Peyer's patch (tissue), 4 donors: ENCODE measurements around the gene METTL1.

ENCODE experiments used
- CTCF ChIP-seq, 6 experiments: fragments of 450-650 bp in 4 of 6; fragments of 200-600 bp in 2 of 6; sonication (generic) in 1 of 6; IDR thresholded peaks; one replicate each; pipeline ENCODE4 v1.5.1; 2017 to 2019; ENCODE audit warnings: antibody characterized with exemption in 6 of 6, mild to moderate bottlenecking in 3 of 6, moderate library complexity in 1 of 6
- POLR2A ChIP-seq, 2 donors: fragments of 450-650 bp; IDR thresholded peaks; one replicate each; pipeline ENCODE4 v1.5.1; 2017; ENCODE audit warnings: antibody characterized with exemption in 2 of 2, mild to moderate bottlenecking in 2 of 2, moderate library complexity in 2 of 2

DNA sequence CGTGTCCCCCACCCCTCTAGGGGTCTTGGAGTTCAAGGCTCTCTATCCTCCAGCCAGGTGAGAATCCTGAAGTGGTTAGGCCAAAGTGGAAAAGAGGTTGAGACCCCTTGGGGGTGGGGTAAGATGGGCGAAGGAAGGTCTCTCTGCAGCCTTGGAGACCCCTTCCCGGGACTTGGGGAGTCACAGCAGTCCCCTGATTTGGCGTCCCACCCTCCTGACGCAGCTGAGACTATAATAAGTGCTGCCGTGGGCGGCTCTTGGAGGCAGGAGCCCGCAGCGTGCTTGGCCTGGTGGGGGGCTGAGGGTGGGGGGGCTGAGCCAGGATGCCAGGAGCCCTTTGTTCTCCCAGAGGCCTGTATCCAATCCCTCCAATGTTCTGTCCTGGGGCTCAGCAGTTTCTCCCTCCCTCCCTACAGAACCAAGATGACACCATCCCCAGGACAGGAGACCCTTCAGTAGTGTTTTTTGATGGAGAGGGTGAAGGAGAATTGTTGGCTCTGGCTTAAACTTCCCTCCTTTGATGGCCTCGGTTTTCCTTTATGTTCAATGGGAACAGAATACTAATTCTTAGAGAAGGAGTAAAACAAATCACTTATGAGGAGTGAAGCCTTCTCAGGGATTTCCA lies 31.9 kb downstream of the METTL1 start:
- TF ChIP-seq POLR2A (IDR thresholded peaks at IDR 0.05) (no peak), CTCF (IDR thresholded peaks at IDR 0.05) (no peak)
